CD14-positive monocyte (primary cell): Measurements from ENCODE around the gene ALOX15. TPM values are rescaled to one million over a fixed set of nuclear protein-coding genes. Genes with fewer than 3 reads are reported as not detected.

Experiments
- DNase-seq, 3 donors: peaks; one replicate each; pipeline ENCODE4 v3.0.0-alpha.2; 2011 to 2022
- H2AFZ ChIP-seq: 2 replicates; pipeline ENCODE4 v1.6.0; 2012; ENCODE audit warnings: mild to moderate bottlenecking, low read depth, low read length, inconsistent platforms; ENCODE audit not compliant: insufficient read depth, poor library complexity, severe bottlenecking
- H3K27ac ChIP-seq, 2 donors: 1 replicate in 1 of 2; 2 replicates in 1 of 2; pipeline ENCODE4 v1.5.1; 2012 to 2013; ENCODE audit warnings: low read length in 2 of 2, control low read depth in 1 of 2, inconsistent platforms in 1 of 2, low read depth in 1 of 2, mild to moderate bottlenecking in 1 of 2
- H3K27me3 ChIP-seq, 2 donors: one replicate each; pipeline versions ENCODE4 v1.6.0 to v1.6.1; 2011 to 2013; ENCODE audit warnings: low read length in 2 of 2; ENCODE audit not compliant: control insufficient read depth in 2 of 2, insufficient read depth in 2 of 2
- H3K36me3 ChIP-seq, 2 donors: replicated peaks in 1 of 2; 1 replicate in 1 of 2; 2 replicates in 1 of 2; pipeline versions ENCODE4 v1.5.1 to v1.6.1; 2012 to 2013; ENCODE audit warnings: low read length in 2 of 2, control low read depth in 1 of 2, inconsistent platforms in 1 of 2, mild to moderate bottlenecking in 1 of 2; ENCODE audit not compliant: insufficient read depth in 2 of 2, control insufficient read depth in 1 of 2
- H3K4me1 ChIP-seq, 2 donors: 1 replicate in 1 of 2; 2 replicates in 1 of 2; pipeline versions ENCODE4 v1.5.1 to v1.6.1; 2012 to 2013; ENCODE audit warnings: low read length in 2 of 2, control low read depth in 1 of 2, inconsistent platforms in 1 of 2, mild to moderate bottlenecking in 1 of 2, moderate library complexity in 1 of 2; ENCODE audit not compliant: insufficient read depth in 2 of 2, control insufficient read depth in 1 of 2
- H3K4me2 ChIP-seq: replicated peaks from 2 replicates; pipeline ENCODE3; 2012; ENCODE audit warnings: low read length, moderate library complexity, mild to moderate bottlenecking; ENCODE audit not compliant: poor library complexity, severe bottlenecking; ENCODE audit errors: extremely low read depth
- H3K4me3 ChIP-seq, 3 experiments: fragments of 200-600 bp in 1 of 3; sonication (generic) in 1 of 3; replicated peaks in 1 of 3; 1 replicate in 2 of 3; 2 replicates in 1 of 3; pipeline ENCODE4 v1.5.1; 2011 to 2013; ENCODE audit warnings: low read length in 3 of 3, mild to moderate bottlenecking in 3 of 3, control low read depth in 2 of 3, low read depth in 2 of 3, inconsistent platforms in 1 of 3, moderate library complexity in 1 of 3
- H3K79me2 ChIP-seq: 2 replicates; pipeline ENCODE4 v1.6.0; 2012; ENCODE audit warnings: mild to moderate bottlenecking, control low read depth, inconsistent platforms, low read length, moderate library complexity; ENCODE audit not compliant: insufficient read depth
- H3K9ac ChIP-seq: 2 replicates; pipeline ENCODE4 v1.6.0; 2017; ENCODE audit warnings: low read length, mild to moderate bottlenecking; ENCODE audit not compliant: insufficient read depth, poor library complexity, severe bottlenecking
- H3K9me3 ChIP-seq, 2 donors: replicated peaks in 1 of 2; 1 replicate in 1 of 2; 2 replicates in 1 of 2; pipeline versions ENCODE4 v1.5.1 to v1.6.1; 2012 to 2013; ENCODE audit warnings: low read length in 2 of 2, control low read depth in 1 of 2; ENCODE audit not compliant: control insufficient read depth in 1 of 2, insufficient read depth in 1 of 2
- H4K20me1 ChIP-seq: 2 replicates; pipeline ENCODE4 v1.6.0; 2012; ENCODE audit warnings: mild to moderate bottlenecking, low read length, control low read depth, moderate library complexity; ENCODE audit not compliant: insufficient read depth
- H3K27ac Mint-ChIP-seq, 7 donors: one replicate each; pipeline ENCODE4 v1.8.0; 2020; ENCODE audit warnings: mild to moderate bottlenecking in 7 of 7, mixed read lengths in 7 of 7, moderate library complexity in 6 of 7, inconsistent platforms in 2 of 7
- H3K27me3 Mint-ChIP-seq, 3 donors: one replicate each; pipeline ENCODE4 v1.8.0; 2021 to 2022; ENCODE audit warnings: low read depth in 3 of 3, mild to moderate bottlenecking in 3 of 3, mixed read lengths in 3 of 3, moderate library complexity in 3 of 3, inconsistent platforms in 1 of 3
- H3K36me3 Mint-ChIP-seq, 2 donors: one replicate each; pipeline ENCODE4 v1.8.0; 2020; ENCODE audit warnings: mixed read lengths in 2 of 2, inconsistent platforms in 1 of 2, mild to moderate bottlenecking in 1 of 2
- H3K4me1 Mint-ChIP-seq: one replicate; pipeline ENCODE4 v1.8.0; 2020; ENCODE audit warnings: mild to moderate bottlenecking, mixed read lengths
- H3K4me3 Mint-ChIP-seq, 2 donors: one replicate each; pipeline ENCODE4 v1.8.0; 2020; ENCODE audit warnings: mild to moderate bottlenecking in 2 of 2, mixed read lengths in 2 of 2, moderate library complexity in 1 of 2
- H3K9me3 Mint-ChIP-seq, 7 donors: one replicate each; pipeline ENCODE4 v1.8.0; 2020 to 2022; ENCODE audit warnings: mixed read lengths in 7 of 7, mild to moderate bottlenecking in 6 of 7, moderate library complexity in 6 of 7, inconsistent platforms in 2 of 7
- WGBS: methylation state at CpG from one replicate; pipeline ENCODE4 v1.1.5; 2013; ENCODE audit warnings: missing lambda C conversion rate; ENCODE audit not compliant: insufficient coverage; 5-methylcytosine and 5-hydroxymethylcytosine counted together
- intact Hi-C, 2 donors: fragments of 100-400 bp; cut with micrococcal nuclease; formaldehyde crosslinking; loops; one replicate each; pipeline versions ENCODE4 v1.15.0 to v1.15.1; 2023
- polyA plus RNA-seq, 3 donors: library from polyadenylated mRNA; depleted of rRNA in 1 of 3; unstranded in 2 of 3; stranded (reverse) in 1 of 3; fragments of 300-500 nt in 2 of 3; fragments of >200 nt in 1 of 3; fragmentation: Illumina TruSeq in 2 of 3; gene quantifications; 1 replicate in 2 of 3; 2 replicates in 1 of 3; pipeline ENCODE4 v1.2.3, GENCODE V29; 2012 to 2021
- TF ChIP-seq, protein P1 (sequence below): fragments of 200-600 bp; IDR thresholded peaks from one replicate; pipeline ENCODE4 v1.8.0; 2022; ENCODE audit warnings: antibody characterized with exemption, mild to moderate bottlenecking

The ALOX15 gene
- polyA plus RNA-seq, 3 donors, result 0.05 to 0.13 TPM; not detected in 1

DNA sequence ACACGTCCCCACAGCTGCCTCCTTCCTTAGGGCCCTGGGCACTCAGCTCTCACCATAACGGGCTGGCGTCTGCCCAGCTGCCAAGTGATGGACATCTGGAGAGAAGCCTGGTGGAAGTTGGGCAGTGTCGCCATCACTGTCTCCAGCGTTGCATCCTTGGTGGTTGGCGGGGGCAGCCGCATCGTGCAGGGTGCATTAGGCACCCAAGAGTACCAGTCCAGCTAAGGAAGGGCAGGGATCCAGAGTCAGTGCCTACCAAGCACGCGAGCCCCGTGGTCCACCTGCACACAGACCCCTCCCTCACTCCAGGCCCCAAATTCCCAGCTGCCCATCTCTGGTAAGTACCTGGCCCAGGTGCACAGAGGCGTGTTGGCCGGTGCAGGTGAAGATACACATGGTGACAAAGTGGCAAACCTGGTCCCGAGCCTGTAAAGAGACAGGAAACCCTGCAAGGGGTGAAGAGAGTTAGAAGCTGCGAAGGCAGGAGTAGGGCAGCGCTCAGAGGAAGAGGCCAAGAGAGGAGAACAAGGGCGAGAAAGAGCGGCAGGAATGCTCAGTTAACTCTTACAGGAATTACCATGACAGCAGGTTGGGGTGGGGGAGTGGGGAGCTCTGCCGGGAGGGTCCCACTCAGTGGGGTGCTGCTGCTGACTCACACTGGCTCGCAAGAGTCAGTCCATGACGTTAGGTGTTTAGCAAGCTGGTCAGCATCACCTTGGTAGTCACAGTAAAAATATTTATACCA is 9.5 kb downstream of the ALOX15 start:
- intact Hi-C loops, result loop anchor here in 1 of 2 donors (5.0 kb wide), 1 partner anchor 65 kb away; no protein-coding TSS in a partner anchor
- H3K27me3 ChIP-seq, result no peaks in the 10 kb centered on the region
- no peaks in the 10 kb centered on the region for H3K9me3 ChIP-seq
- no peak overlapping the region for H3K4me2 ChIP-seq
- no peaks in the 10 kb centered on the region for H4K20me1 ChIP-seq
- Mint-ChIP-seq H3K36me3 (peaks cover 0 to 2% of the 10 kb centered on the region in 2 donors), H3K9me3 (peaks cover 0 to 7% (median 0%) of the 10 kb centered on the region in 7 donors), H3K27ac (no peak overlapping the region), H3K4me1 (peaks cover 26% of the 10 kb centered on the region), H3K4me3 (no peak overlapping the region), H3K27me3 (peaks cover 1 to 16% (median 6%) of the 10 kb centered on the region in 3 donors)
- H2AFZ ChIP-seq, result no peak overlapping the region
- H3K36me3 ChIP-seq, result no peaks in the 10 kb centered on the region
- no peak overlapping the region for H3K9ac ChIP-seq
- 72% methylated on average over 14 of the region's 21 CpGs for WGBS
- H3K27ac ChIP-seq, result no peak overlapping the region
- H3K79me2 ChIP-seq, result no peaks in the 10 kb centered on the region
- peaks cover 22% of the 10 kb centered on the region in 2 donors for H3K4me1 ChIP-seq
- DNase-seq, result no peak
- H3K4me3 ChIP-seq, result no peak overlapping the region
- TF ChIP-seq, protein P1, sequence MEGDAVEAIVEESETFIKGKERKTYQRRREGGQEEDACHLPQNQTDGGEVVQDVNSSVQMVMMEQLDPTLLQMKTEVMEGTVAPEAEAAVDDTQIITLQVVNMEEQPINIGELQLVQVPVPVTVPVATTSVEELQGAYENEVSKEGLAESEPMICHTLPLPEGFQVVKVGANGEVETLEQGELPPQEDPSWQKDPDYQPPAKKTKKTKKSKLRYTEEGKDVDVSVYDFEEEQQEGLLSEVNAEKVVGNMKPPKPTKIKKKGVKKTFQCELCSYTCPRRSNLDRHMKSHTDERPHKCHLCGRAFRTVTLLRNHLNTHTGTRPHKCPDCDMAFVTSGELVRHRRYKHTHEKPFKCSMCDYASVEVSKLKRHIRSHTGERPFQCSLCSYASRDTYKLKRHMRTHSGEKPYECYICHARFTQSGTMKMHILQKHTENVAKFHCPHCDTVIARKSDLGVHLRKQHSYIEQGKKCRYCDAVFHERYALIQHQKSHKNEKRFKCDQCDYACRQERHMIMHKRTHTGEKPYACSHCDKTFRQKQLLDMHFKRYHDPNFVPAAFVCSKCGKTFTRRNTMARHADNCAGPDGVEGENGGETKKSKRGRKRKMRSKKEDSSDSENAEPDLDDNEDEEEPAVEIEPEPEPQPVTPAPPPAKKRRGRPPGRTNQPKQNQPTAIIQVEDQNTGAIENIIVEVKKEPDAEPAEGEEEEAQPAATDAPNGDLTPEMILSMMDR, result no peak

DNA sequence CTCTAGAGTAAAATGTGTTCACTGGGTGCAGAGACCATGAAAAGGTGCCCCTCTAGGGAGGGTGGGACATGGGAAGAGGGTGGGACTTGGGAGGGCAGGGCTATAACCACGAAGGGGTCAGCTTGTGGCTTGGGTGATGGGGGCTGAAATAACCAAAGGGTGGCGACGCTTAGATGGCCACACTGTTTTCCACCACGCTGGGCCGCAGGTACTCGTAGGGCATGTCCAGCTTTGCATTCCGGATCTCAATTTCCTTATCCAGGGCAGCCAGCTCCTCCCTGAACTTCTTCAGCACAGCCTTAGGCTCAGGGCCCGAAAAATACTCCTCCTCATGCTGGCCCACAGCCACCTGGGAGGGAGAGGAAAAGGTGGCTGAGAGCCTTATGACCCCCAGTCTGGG is 10.0 kb downstream of the ALOX15 start:
- Histone ChIP-seq H3K27me3 (no peaks in the 10 kb centered on the region), H3K4me1 (peaks cover 16% of the 10 kb centered on the region in 2 donors), H4K20me1 (no peaks in the 10 kb centered on the region), H3K9me3 (no peaks in the 10 kb centered on the region), H3K4me3 (no peak overlapping the region), H3K27ac (no peak overlapping the region), H2AFZ (no peak overlapping the region), H3K4me2 (no peak overlapping the region), H3K36me3 (no peaks in the 10 kb centered on the region), H3K79me2 (no peaks in the 10 kb centered on the region), H3K9ac (no peak overlapping the region)
- peaks cover 1 to 15% (median 9%) of the 10 kb centered on the region in 3 donors for H3K27me3 Mint-ChIP-seq
- peaks cover 20% of the 10 kb centered on the region for H3K4me1 Mint-ChIP-seq
- H3K9me3 Mint-ChIP-seq, result peaks cover 0 to 7% (median 0%) of the 10 kb centered on the region in 7 donors
- WGBS, result 86% methylated on average over 5 of the region's 8 CpGs
- no peak for DNase-seq
- TF ChIP-seq, protein P1, result no peak
- H3K36me3 Mint-ChIP-seq, result peaks cover 0 to 2% of the 10 kb centered on the region in 2 donors
- H3K27ac Mint-ChIP-seq, result no peak overlapping the region
- intact Hi-C loops, result loop anchor here in 1 of 2 donors (5.0 kb wide), 1 partner anchor 64 kb away; no protein-coding TSS in a partner anchor
- no peak overlapping the region for H3K4me3 Mint-ChIP-seq
